Heart left ventricle (tissue), 16 donors: ENCODE data around the gene PSMC4. TPM values are rescaled to one million over a fixed set of nuclear protein-coding genes. Genes with fewer than 3 reads are reported as not detected.

ENCODE experiments used
- ATAC-seq, 4 donors: fragments of 200-7000 bp; cut with Tn5 transposase; one replicate each; pipeline ENCODE4 v1.9.1; 2020 to 2022; ENCODE audit warnings: moderate library complexity in 4 of 4, mild to moderate bottlenecking in 3 of 4, moderate number of reproducible peaks in 1 of 4
- DNase-seq, 5 donors: peaks; one replicate each; pipeline ENCODE4 v3.0.0-alpha.2; 2020
- H3K27ac ChIP-seq, 12 donors: fragments of 200-600 bp; sonication (generic) in 4 of 12; one replicate each; pipeline versions ENCODE4 v1.5.0 to v1.8.0; 2016 to 2022; ENCODE audit warnings: mild to moderate bottlenecking in 2 of 12
- H3K27me3 ChIP-seq, 9 donors: fragments of 200-600 bp; sonication (generic) in 2 of 9; one replicate each; pipeline versions ENCODE4 v1.5.1 to v1.8.0; 2016 to 2022; ENCODE audit warnings: mild to moderate bottlenecking in 3 of 9
- H3K36me3 ChIP-seq, 9 donors: fragments of 200-600 bp; sonication (generic) in 2 of 9; one replicate each; pipeline versions ENCODE4 v1.5.0 to v1.8.0; 2018 to 2022; ENCODE audit warnings: mild to moderate bottlenecking in 2 of 9
- H3K4me1 ChIP-seq, 12 donors: fragments of 200-600 bp; sonication (generic) in 4 of 12; one replicate each; pipeline versions ENCODE4 v1.5.0 to v1.8.0; 2016 to 2022; ENCODE audit warnings: mild to moderate bottlenecking in 3 of 12
- H3K4me3 ChIP-seq, 12 donors: fragments of 200-600 bp; sonication (generic) in 4 of 12; one replicate each; pipeline versions ENCODE4 v1.5.0 to v1.8.0; 2017 to 2022; ENCODE audit warnings: mild to moderate bottlenecking in 9 of 12, moderate library complexity in 4 of 12
- H3K9me3 ChIP-seq, 12 donors: fragments of 200-600 bp; sonication (generic) in 4 of 12; one replicate each; pipeline versions ENCODE4 v1.5.0 to v1.8.0; 2016 to 2022; ENCODE audit warnings: mild to moderate bottlenecking in 1 of 12
- CTCF ChIP-seq, 12 donors: fragments of 200-600 bp; sonication (generic) in 4 of 12; IDR thresholded peaks; one replicate each; pipeline versions ENCODE4 v1.5.0 to v1.8.0; 2018 to 2022; ENCODE audit warnings: antibody characterized with exemption in 12 of 12, mild to moderate bottlenecking in 5 of 12
- POLR2A ChIP-seq, 2 donors: fragments of 450-650 bp; IDR thresholded peaks; one replicate each; pipeline ENCODE4 v1.6.1; 2017; ENCODE audit warnings: antibody characterized with exemption in 2 of 2, mild to moderate bottlenecking in 2 of 2, moderate library complexity in 2 of 2
- WGBS, 4 donors: extraction: QIAGEN DNeasy Blood & Tissue Kit in 2 of 4; methylation state at CpG; one replicate each; pipeline versions ENCODE4 v1.1.5 to v1.1.7; 2013 to 2018; 5-methylcytosine and 5-hydroxymethylcytosine counted together
- intact Hi-C, 10 donors: fragments of 100-400 bp; cut with DNase I; formaldehyde crosslinking; loops; one replicate each; pipeline versions ENCODE4 v1.11.1 to v1.14.2; 2022
- polyA plus RNA-seq, 2 donors: library from polyadenylated mRNA; stranded (reverse); fragments of 200-250 nt; gene quantifications; one replicate each; pipeline ENCODE4 v1.2.3, GENCODE V29; 2013
- total RNA-seq, 9 donors: library from RNA; depleted of rRNA in 2 of 9; stranded (reverse); fragments of >200 nt in 2 of 9; fragmentation: NEBNext Ultra II Directional in 3 of 9; extraction: Animal tissue kit (Norgen Biotek cat#: 25700) in 3 of 9; gene quantifications; one replicate each; pipeline versions ENCODE4 v1.1.0 to v1.2.4, GENCODE V29; 2016 to 2023
- donor health status: ischemic (EF 13 %, LVEDD 7.1; RV severe dilation, severe dysfunction).
- donor health status: healthy with polysubstance abuse.
- donor health status: DM: no; HTN: yes; CAD: no.
- donor health status: DM: no; HTN: no; CAD: no.
- donor health status: ischemic (EF 25% LVEDD 6.9; RV normal size, moderate dysfunction).
- donor health status: ischemic (EF 25% LVEDD 5.7; RV mildly dilated, moderate dysfunction).
- donor health status: healthy.
- donor health status: DM: yes; HTN: yes; CAD: no.
- donor health status: ischemic (EF 35%, LVEDD 5.7; RV mildly dilated, moderate dysfunction).
- donor health status: nonischemic (EF 11% LVEDD 7.7; RV severe dilation, severe dysfunction).
- donor health status: DM: yes; HTN: yes; CAD: no.
- donor health status: PGD.
- donor health status: ischemic (EF 29% LVEDD 5.4; RV normal size, mild dysfunction).
- donor health status: nonischemic (EF 23%, LVEDD 6.1; RV moderate dilation, normal function).

PSMC4 gene
- total and polyA plus RNA-seq, 11 donors, result 58.5 to 120 (median 78.6) TPM

GRCh38 chr19:39926170-39926760 lies 44.7 kb upstream of the PSMC4 start:
- Histone ChIP-seq H3K9me3 (peaks cover 0 to 8% (median 0%) of the 10 kb centered on the region in 12 donors), H3K36me3 (no peaks in the 10 kb centered on the region), H3K27me3 (peaks cover 0 to 49% (median 0%) of the 10 kb centered on the region in 9 donors), H3K4me3 (no peak overlapping the region), H3K4me1 (no peaks in the 10 kb centered on the region), H3K27ac (no peak overlapping the region)
- ATAC-seq (no peak), DNase-seq (no peak)
- intact Hi-C loops, result no loop called here
- 77 to 89% (median 86%) methylated on average over 8 of the region's 8 CpGs for WGBS, 4 donors
- TF ChIP-seq POLR2A (IDR thresholded peaks at IDR 0.05) (no peak), CTCF (IDR thresholded peaks at IDR 0.05) (no peak)

GRCh38 chr19:39927076-39927475 lies 43.9 kb upstream of the PSMC4 start:
- ATAC-seq, result no peak
- no peak overlapping the region for H3K4me3 ChIP-seq
- DNase-seq, result no peak
- intact Hi-C loops, result no loop called here
- H3K27me3 ChIP-seq, result peaks cover 0 to 54% (median 0%) of the 10 kb centered on the region in 9 donors
- no peaks in the 10 kb centered on the region for H3K4me1 ChIP-seq
- no peaks in the 10 kb centered on the region for H3K36me3 ChIP-seq
- no peak for TF ChIP-seq CTCF (IDR thresholded peaks at IDR 0.05)
- TF ChIP-seq POLR2A (IDR thresholded peaks at IDR 0.05), result no peak
- H3K9me3 ChIP-seq, result peaks cover 0 to 8% (median 0%) of the 10 kb centered on the region in 12 donors
- 87 to 96% (median 92%) methylated on average over 9 to 11 of the region's 11 CpGs for WGBS, 4 donors
- no peak overlapping the region for H3K27ac ChIP-seq

- Histone ChIP-seq H3K9me3 (peaks cover 0 to 8% (median 0%) of the 10 kb centered on the region in 12 donors), H3K4me1 (no peaks in the 10 kb centered on the region), H3K27ac (no peak overlapping the region), H3K27me3 (peaks cover 0 to 59% (median 0%) of the 10 kb centered on the region in 9 donors), H3K36me3 (no peaks in the 10 kb centered on the region), H3K4me3 (no peak overlapping the region)
- WGBS, 4 donors, result 83 to 88% (median 85%) methylated on average over 9 to 23 of the region's 23 CpGs
- TF ChIP-seq POLR2A (IDR thresholded peaks at IDR 0.05), result no peak
- no peak for TF ChIP-seq CTCF (IDR thresholded peaks at IDR 0.05)
- ATAC-seq, result no peak
- DNase-seq, result no peak
- intact Hi-C loops, result no loop called here
Observed at GRCh38 chr19:39927524-39928356, 43.2 kb upstream of the PSMC4 start.

- no peak for DNase-seq
- TF ChIP-seq CTCF (IDR thresholded peaks at IDR 0.05), result no peak
- TF ChIP-seq POLR2A (IDR thresholded peaks at IDR 0.05), result no peak
- H3K4me1 ChIP-seq, result no peaks in the 10 kb centered on the region
- WGBS, 4 donors, result 88 to 92% (median 91%) methylated on average over 3 of the region's 3 CpGs
- no peak for ATAC-seq
- no peak overlapping the region for H3K4me3 ChIP-seq
- no peaks in the 10 kb centered on the region for H3K36me3 ChIP-seq
- H3K9me3 ChIP-seq, result peaks cover 0 to 8% (median 0%) of the 10 kb centered on the region in 12 donors
- peaks cover 0 to 65% (median 0%) of the 10 kb centered on the region in 9 donors for H3K27me3 ChIP-seq
- intact Hi-C loops, result no loop called here
- H3K27ac ChIP-seq, result no peak overlapping the region
Observed at GRCh38 chr19:39928357-39928725, 42.6 kb upstream of the PSMC4 start.
